Vagina (tissue), 2 donors: ENCODE measurements around the gene PACRG. TPM values are rescaled to one million over a fixed set of nuclear protein-coding genes. Genes with fewer than 3 reads are reported as not detected.

Source experiments
- DNase-seq, 2 donors: peaks; one replicate each; pipeline ENCODE4 v3.0.0-alpha.2; 2017; ENCODE audit errors: extremely low spot score in 2 of 2
- H3K27ac ChIP-seq: fragments of 200-600 bp; sonication (generic); one replicate; pipeline ENCODE4 v1.5.1; 2019
- H3K27me3 ChIP-seq: fragments of 200-600 bp; sonication (generic); one replicate; pipeline ENCODE4 v1.5.1; 2019
- H3K36me3 ChIP-seq, 2 donors: fragments of 200-600 bp; sonication (generic); one replicate each; pipeline ENCODE4 v1.5.1; 2017 to 2019
- H3K4me1 ChIP-seq: fragments of 200-600 bp; sonication (generic); one replicate; pipeline ENCODE4 v1.5.1; 2019
- H3K4me3 ChIP-seq, 2 donors: fragments of 200-600 bp; sonication (generic); 1 replicate in 1 of 2; 2 replicates in 1 of 2; pipeline ENCODE4 v1.5.1; 2016 to 2019
- H3K9me3 ChIP-seq: fragments of 200-600 bp; sonication (generic); one replicate; pipeline ENCODE4 v1.5.1; 2019
- POLR2A ChIP-seq, 2 donors: fragments of 450-650 bp; IDR thresholded peaks; one replicate each; pipeline ENCODE4 v1.6.1; 2017; ENCODE audit warnings: antibody characterized with exemption in 2 of 2, mild to moderate bottlenecking in 2 of 2, moderate library complexity in 2 of 2
- POLR2AphosphoS5 ChIP-seq, 2 donors: sonication (generic); formaldehyde crosslinking; IDR thresholded peaks; one replicate each; pipeline ENCODE4 v1.9.0; 2017; ENCODE audit warnings: antibody characterized with exemption in 2 of 2, mild to moderate bottlenecking in 2 of 2, low read depth in 1 of 2; ENCODE audit not compliant: insufficient read depth in 1 of 2
- intact Hi-C: fragments of 100-400 bp; cut with DNase I; formaldehyde crosslinking; loops from one replicate; pipeline ENCODE4 v1.15.1; 2023
- total RNA-seq: library from RNA; depleted of rRNA; stranded (reverse); fragments of >200 nt; gene quantifications from one replicate; pipeline ENCODE4 v1.2.3, GENCODE V29; 2016
- TF ChIP-seq, protein P1 (sequence below), 3 experiments: fragments of 450-650 bp in 2 of 3; fragments of 200-600 bp in 1 of 3; sonication (generic) in 1 of 3; IDR thresholded peaks; one replicate each; pipeline ENCODE4 v1.5.1; 2017 to 2019; ENCODE audit warnings: antibody characterized with exemption in 3 of 3, mild to moderate bottlenecking in 2 of 3, moderate library complexity in 2 of 3

The PACRG gene
- total RNA-seq, 1 donor from 2014 or later: not detected

DNA sequence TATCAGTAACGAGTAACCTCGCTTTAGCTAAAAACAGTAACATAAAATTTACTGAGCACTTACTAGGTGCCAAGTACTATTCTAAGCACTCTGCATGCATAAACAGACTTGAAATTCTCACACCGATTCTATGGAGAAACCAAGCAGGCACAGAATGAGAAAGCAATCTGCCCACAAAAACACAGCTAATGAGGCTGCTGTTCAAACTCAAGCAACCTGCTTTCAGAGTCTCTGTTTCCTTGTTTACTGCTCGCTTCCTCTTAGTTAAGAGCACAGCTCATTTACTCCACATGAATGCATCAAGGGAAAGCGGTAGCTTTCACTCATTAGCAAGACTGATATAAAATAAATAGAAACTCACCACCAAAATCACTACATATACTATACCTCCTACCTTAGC is 37.6 kb upstream of the PACRG start:
- no peak for TF ChIP-seq POLR2A (IDR thresholded peaks at IDR 0.05)
- TF ChIP-seq, protein P1, sequence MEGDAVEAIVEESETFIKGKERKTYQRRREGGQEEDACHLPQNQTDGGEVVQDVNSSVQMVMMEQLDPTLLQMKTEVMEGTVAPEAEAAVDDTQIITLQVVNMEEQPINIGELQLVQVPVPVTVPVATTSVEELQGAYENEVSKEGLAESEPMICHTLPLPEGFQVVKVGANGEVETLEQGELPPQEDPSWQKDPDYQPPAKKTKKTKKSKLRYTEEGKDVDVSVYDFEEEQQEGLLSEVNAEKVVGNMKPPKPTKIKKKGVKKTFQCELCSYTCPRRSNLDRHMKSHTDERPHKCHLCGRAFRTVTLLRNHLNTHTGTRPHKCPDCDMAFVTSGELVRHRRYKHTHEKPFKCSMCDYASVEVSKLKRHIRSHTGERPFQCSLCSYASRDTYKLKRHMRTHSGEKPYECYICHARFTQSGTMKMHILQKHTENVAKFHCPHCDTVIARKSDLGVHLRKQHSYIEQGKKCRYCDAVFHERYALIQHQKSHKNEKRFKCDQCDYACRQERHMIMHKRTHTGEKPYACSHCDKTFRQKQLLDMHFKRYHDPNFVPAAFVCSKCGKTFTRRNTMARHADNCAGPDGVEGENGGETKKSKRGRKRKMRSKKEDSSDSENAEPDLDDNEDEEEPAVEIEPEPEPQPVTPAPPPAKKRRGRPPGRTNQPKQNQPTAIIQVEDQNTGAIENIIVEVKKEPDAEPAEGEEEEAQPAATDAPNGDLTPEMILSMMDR (IDR thresholded peaks at IDR 0.05): no peak
- intact Hi-C loops: no loop called here
- Histone ChIP-seq H3K9me3 (no peaks in the 10 kb centered on the region), H3K27me3 (no peaks in the 10 kb centered on the region), H3K27ac (no peak overlapping the region), H3K4me1 (no peaks in the 10 kb centered on the region), H3K4me3 (no peak overlapping the region), H3K36me3 (no peaks in the 10 kb centered on the region)
- DNase-seq: no peak

DNA sequence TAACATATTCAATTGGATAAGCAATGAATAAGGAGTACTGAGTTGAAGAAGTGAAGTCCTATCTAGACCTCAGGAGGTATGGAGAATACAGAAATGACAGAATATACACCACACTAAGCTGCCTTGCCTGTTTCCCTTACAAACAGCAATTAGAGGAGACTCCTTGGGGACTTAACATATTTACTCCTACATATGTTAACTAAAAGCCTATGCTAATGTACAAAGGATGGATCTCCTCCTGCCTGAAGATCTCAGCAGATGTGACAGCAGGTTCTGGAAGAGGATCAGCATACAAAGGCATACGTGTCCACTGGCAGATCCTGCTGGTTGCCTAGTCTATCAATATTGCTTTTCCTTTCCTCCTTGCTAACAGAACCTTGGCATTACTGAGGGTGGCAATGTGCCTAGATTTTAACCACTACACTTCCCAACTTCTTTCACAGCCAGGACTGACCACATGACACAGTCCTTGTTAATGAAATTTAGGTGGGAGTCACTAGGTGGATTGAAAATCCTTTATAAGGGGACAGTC is 29.8 kb upstream of the PACRG start:
- H3K9me3 ChIP-seq: no peaks in the 10 kb centered on the region
- intact Hi-C loops: no loop called here
- TF ChIP-seq POLR2A (IDR thresholded peaks at IDR 0.05) (no peak), POLR2AphosphoS5 (IDR thresholded peaks at IDR 0.05; ENCODE audit: insufficient read depth in 1 of 2, low read depth in 1 of 2) (no peak)
- TF ChIP-seq, protein P1 (IDR thresholded peaks at IDR 0.05): no peak
- H3K27ac ChIP-seq: no peak overlapping the region
- no peaks in the 10 kb centered on the region for H3K36me3 ChIP-seq
- H3K27me3 ChIP-seq: no peaks in the 10 kb centered on the region
- no peak for DNase-seq
- no peak overlapping the region for H3K4me3 ChIP-seq
- H3K4me1 ChIP-seq: no peaks in the 10 kb centered on the region

GRCh38 chr6:162698440-162698839 is 29.3 kb upstream of the PACRG start:
- H3K36me3 ChIP-seq: no peaks in the 10 kb centered on the region
- no peaks in the 10 kb centered on the region for H3K27me3 ChIP-seq
- H3K9me3 ChIP-seq: no peaks in the 10 kb centered on the region
- intact Hi-C loops: no loop called here
- no peak overlapping the region for H3K4me3 ChIP-seq
- H3K27ac ChIP-seq: no peak overlapping the region
- no peak for TF ChIP-seq POLR2AphosphoS5 (IDR thresholded peaks at IDR 0.05; ENCODE audit: insufficient read depth in 1 of 2, low read depth in 1 of 2)
- TF ChIP-seq POLR2A (IDR thresholded peaks at IDR 0.05): no peak
- TF ChIP-seq, protein P1 (IDR thresholded peaks at IDR 0.05): no peak
- DNase-seq: no peak
- H3K4me1 ChIP-seq: no peaks in the 10 kb centered on the region

- Histone ChIP-seq H3K36me3 (no peaks in the 10 kb centered on the region), H3K4me1 (no peaks in the 10 kb centered on the region), H3K9me3 (no peaks in the 10 kb centered on the region), H3K4me3 (no peak overlapping the region), H3K27me3 (no peaks in the 10 kb centered on the region), H3K27ac (no peak overlapping the region)
- TF ChIP-seq POLR2AphosphoS5 (IDR thresholded peaks at IDR 0.05; ENCODE audit: insufficient read depth in 1 of 2, low read depth in 1 of 2) (no peak), POLR2A (IDR thresholded peaks at IDR 0.05) (no peak)
- TF ChIP-seq, protein P1 (IDR thresholded peaks at IDR 0.05): no peak
- no peak for DNase-seq
- intact Hi-C loops: no loop called here
Measured at GRCh38 chr6:162699961-162700360, 27.8 kb upstream of the PACRG start.

DNA sequence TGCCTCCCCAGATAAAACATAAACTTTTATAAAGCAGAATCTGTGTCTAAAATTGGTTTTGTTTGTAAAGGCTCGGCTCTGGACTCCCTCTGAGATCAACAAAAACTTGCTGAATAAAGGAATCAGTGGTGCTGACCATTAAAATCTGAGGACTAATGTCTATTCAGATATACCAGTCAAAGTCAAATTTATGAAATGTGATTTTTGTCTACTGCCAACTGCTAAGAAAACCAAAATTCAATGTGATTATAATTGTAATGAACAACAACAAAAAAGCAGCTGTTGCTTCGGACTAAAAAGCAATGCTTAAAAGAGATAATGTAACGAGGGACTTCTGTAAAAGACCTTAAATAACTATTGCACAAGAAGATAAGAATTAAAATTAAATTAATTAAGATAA is 26.8 kb upstream of the PACRG start:
- intact Hi-C loops: no loop called here
- no peak overlapping the region for H3K4me3 ChIP-seq
- no peak overlapping the region for H3K27ac ChIP-seq
- H3K27me3 ChIP-seq: no peaks in the 10 kb centered on the region
- no peaks in the 10 kb centered on the region for H3K9me3 ChIP-seq
- no peaks in the 10 kb centered on the region for H3K4me1 ChIP-seq
- TF ChIP-seq POLR2AphosphoS5 (IDR thresholded peaks at IDR 0.05; ENCODE audit: insufficient read depth in 1 of 2, low read depth in 1 of 2) (no peak), POLR2A (IDR thresholded peaks at IDR 0.05) (no peak)
- TF ChIP-seq, protein P1 (IDR thresholded peaks at IDR 0.05): no peak
- no peak for DNase-seq
- H3K36me3 ChIP-seq: no peaks in the 10 kb centered on the region
